Peyer's patch (tissue), 4 donors: ENCODE measurements around the gene ACCS.

ENCODE experiments used
- CTCF ChIP-seq, 6 experiments: fragments of 450-650 bp in 4 of 6; fragments of 200-600 bp in 2 of 6; sonication (generic) in 1 of 6; IDR thresholded peaks; one replicate each; pipeline ENCODE4 v1.5.1; 2017 to 2019; ENCODE audit warnings: antibody characterized with exemption in 6 of 6, mild to moderate bottlenecking in 3 of 6, moderate library complexity in 1 of 6
- POLR2A ChIP-seq, 2 donors: fragments of 450-650 bp; IDR thresholded peaks; one replicate each; pipeline ENCODE4 v1.5.1; 2017; ENCODE audit warnings: antibody characterized with exemption in 2 of 2, mild to moderate bottlenecking in 2 of 2, moderate library complexity in 2 of 2

- peak in 2 of 6 experiments; percentile 29 to 38 for TF ChIP-seq CTCF (IDR thresholded peaks at IDR 0.05)
- peak; percentile 23 to 34 for TF ChIP-seq POLR2A (IDR thresholded peaks at IDR 0.05)
Observed at GRCh38 chr11:44066732-44067141, 667 bp downstream of the ACCS start.
